B cell (primary cell): ENCODE measurements around the gene ADAP2. TPM values are rescaled to one million over a fixed set of nuclear protein-coding genes. Genes with fewer than 3 reads are reported as not detected.
"Not testable (repeated sequence)": the region's sequence is repeated elsewhere in the genome, so short reads cannot be mapped to it uniquely, and the experiment has no call there.

Source experiments
- ATAC-seq: fragments of 200-7000 bp; cut with Tn5 transposase; one replicate; pipeline ENCODE4 v1.10.0; 2021; ENCODE audit warnings: low read depth, mild to moderate bottlenecking, moderate number of reproducible peaks, moderate library complexity
- CTCF ChIA-PET: fragments of 350-600 bp; sonication (Branson Sonifier 250); formaldehyde crosslinking; loops from one replicate; lab custom pipeline; 2021; ENCODE audit warnings: antibody characterized with exemption, inconsistent platforms; lab: Charles Lee
- POLR2A ChIA-PET: fragments of 350-600 bp; sonication (Branson Sonifier 250); formaldehyde crosslinking; loops from one replicate; lab custom pipeline; 2021; ENCODE audit warnings: antibody characterized with exemption; lab: Charles Lee
- DNase-seq: peaks from one replicate; pipeline ENCODE4 v3.0.0; 2013
- H2AFZ ChIP-seq: 2 replicates; pipeline ENCODE4 v1.6.1; 2012; ENCODE audit warnings: mild to moderate bottlenecking, low read depth, low read length; ENCODE audit not compliant: insufficient read depth, poor library complexity, severe bottlenecking
- H3K27ac ChIP-seq, 2 donors: 1 replicate in 1 of 2; 2 replicates in 1 of 2; pipeline ENCODE4 v1.5.1; 2012 to 2013; ENCODE audit warnings: low read length in 2 of 2, mild to moderate bottlenecking in 2 of 2, moderate library complexity in 1 of 2
- H3K27me3 ChIP-seq, 4 experiments: fragments of 200-600 bp in 1 of 4; sonication (generic) in 1 of 4; replicated peaks in 1 of 4; 1 replicate in 2 of 4; 2 replicates in 2 of 4; pipeline versions ENCODE4 v1.6.1 to v1.7.0; 2013 to 2016; ENCODE audit warnings: low read length in 3 of 4, mild to moderate bottlenecking in 2 of 4, mixed read lengths in 1 of 4, moderate library complexity in 1 of 4; ENCODE audit not compliant: insufficient read depth in 4 of 4, control insufficient read depth in 3 of 4; ENCODE audit errors: control extremely low read depth in 1 of 4
- H3K36me3 ChIP-seq, 2 experiments: replicated peaks in 1 of 2; 1 replicate in 1 of 2; 2 replicates in 1 of 2; pipeline versions ENCODE4 v1.6.1 to v1.7.1; 2013; ENCODE audit warnings: low read length in 1 of 2; ENCODE audit not compliant: insufficient read depth in 2 of 2, control insufficient read depth in 1 of 2; ENCODE audit errors: control extremely low read depth in 1 of 2, extremely low read depth in 1 of 2
- H3K4me1 ChIP-seq, 2 donors: fragments of 200-600 bp in 1 of 2; sonication (generic) in 1 of 2; 1 replicate in 1 of 2; 2 replicates in 1 of 2; pipeline versions ENCODE4 v1.5.1 to v1.6.1; 2013 to 2017; ENCODE audit warnings: low read length in 2 of 2; ENCODE audit not compliant: control insufficient read depth in 2 of 2, insufficient read depth in 2 of 2
- H3K4me2 ChIP-seq: replicated peaks from 2 replicates; pipeline ENCODE3; 2012; ENCODE audit warnings: mild to moderate bottlenecking, low read depth, low read length; ENCODE audit not compliant: poor library complexity, severe bottlenecking
- H3K4me3 ChIP-seq, 5 experiments: fragments of 200-600 bp in 1 of 5; sonication (generic) in 1 of 5; 1 replicate in 3 of 5; 2 replicates in 2 of 5; pipeline versions ENCODE4 v1.5.1 to v1.7.0; 2011 to 2016; ENCODE audit warnings: low read length in 4 of 5, mild to moderate bottlenecking in 4 of 5, low read depth in 2 of 5, control low read depth in 1 of 5, moderate library complexity in 1 of 5; ENCODE audit not compliant: insufficient read depth in 1 of 5; ENCODE audit errors: control extremely low read depth in 1 of 5, extremely low read depth in 1 of 5
- H3K79me2 ChIP-seq: fragments of 200-600 bp; sonication (generic); one replicate; pipeline ENCODE4 v1.6.0; 2016; ENCODE audit warnings: low read length; ENCODE audit not compliant: control insufficient read depth, insufficient read depth
- H3K9ac ChIP-seq: fragments of 200-600 bp; sonication (generic); 2 replicates; pipeline ENCODE4 v1.6.1; 2017; ENCODE audit warnings: mild to moderate bottlenecking, low read length, moderate library complexity
- H3K9me3 ChIP-seq, 3 donors: one replicate each; pipeline versions ENCODE4 v1.6.1 to v1.7.1; 2013; ENCODE audit warnings: low read length in 2 of 3; ENCODE audit not compliant: control insufficient read depth in 2 of 3, insufficient read depth in 1 of 3; ENCODE audit errors: control extremely low read depth in 1 of 3
- H4K20me1 ChIP-seq: 2 replicates; pipeline ENCODE4 v1.6.0; 2012; ENCODE audit warnings: mild to moderate bottlenecking, low read length; ENCODE audit not compliant: insufficient read depth, control insufficient read depth, poor library complexity, severe bottlenecking
- H3K27ac Mint-ChIP-seq: one replicate; pipeline ENCODE4 v1.8.0; 2021; ENCODE audit warnings: mixed read lengths
- H3K27me3 Mint-ChIP-seq: one replicate; pipeline ENCODE4 v1.8.0; 2021; ENCODE audit warnings: mixed read lengths
- H3K4me1 Mint-ChIP-seq: one replicate; pipeline ENCODE4 v1.8.0; 2021; ENCODE audit warnings: mixed read lengths
- H3K4me3 Mint-ChIP-seq: one replicate; pipeline ENCODE4 v1.8.0; 2021; ENCODE audit warnings: mixed read lengths
- H3K9me3 Mint-ChIP-seq: one replicate; pipeline ENCODE4 v1.8.0; 2022; ENCODE audit warnings: mixed read lengths; ENCODE audit not compliant: insufficient read depth
- EZH2 ChIP-seq: IDR thresholded peaks from 2 replicates; pipeline ENCODE4 v1.6.1; 2012; ENCODE audit warnings: borderline replicate concordance, low read depth, mild to moderate bottlenecking, moderate library complexity, low read length; ENCODE audit not compliant: insufficient read depth, poor library complexity, severe bottlenecking
- WGBS: methylation state at CpG from one replicate; pipeline ENCODE4 v1.1.5; 2013; ENCODE audit warnings: missing lambda C conversion rate; ENCODE audit not compliant: insufficient coverage; 5-methylcytosine and 5-hydroxymethylcytosine counted together
- intact Hi-C: fragments of 100-400 bp; cut with micrococcal nuclease; formaldehyde crosslinking; loops from one replicate; pipeline ENCODE4 v1.10.0; 2022
- polyA plus RNA-seq: library from polyadenylated mRNA; depleted of rRNA; stranded (reverse); fragments of >200 nt; gene quantifications from 2 replicates; pipeline ENCODE4 v1.2.3, GENCODE V29; 2012
- total RNA-seq, 2 donors: library from RNA; stranded (reverse); fragments of 120-200 nt in 1 of 2; gene quantifications; 1 replicate in 1 of 2; 2 replicates in 1 of 2; pipeline versions ENCODE4 v1.2.3 to v1.2.4, GENCODE V29; 2013 to 2022
- TF ChIP-seq, protein P1 (sequence below): fragments of 200-600 bp; IDR thresholded peaks from one replicate; pipeline ENCODE4 v1.8.0; 2022; ENCODE audit warnings: antibody characterized with exemption, mild to moderate bottlenecking

Gene ADAP2
- total and polyA plus RNA-seq, 2 donors (not counting 1 experiment from before 2014, with no cell fraction given), result 8.5 to 14.6 TPM

DNA sequence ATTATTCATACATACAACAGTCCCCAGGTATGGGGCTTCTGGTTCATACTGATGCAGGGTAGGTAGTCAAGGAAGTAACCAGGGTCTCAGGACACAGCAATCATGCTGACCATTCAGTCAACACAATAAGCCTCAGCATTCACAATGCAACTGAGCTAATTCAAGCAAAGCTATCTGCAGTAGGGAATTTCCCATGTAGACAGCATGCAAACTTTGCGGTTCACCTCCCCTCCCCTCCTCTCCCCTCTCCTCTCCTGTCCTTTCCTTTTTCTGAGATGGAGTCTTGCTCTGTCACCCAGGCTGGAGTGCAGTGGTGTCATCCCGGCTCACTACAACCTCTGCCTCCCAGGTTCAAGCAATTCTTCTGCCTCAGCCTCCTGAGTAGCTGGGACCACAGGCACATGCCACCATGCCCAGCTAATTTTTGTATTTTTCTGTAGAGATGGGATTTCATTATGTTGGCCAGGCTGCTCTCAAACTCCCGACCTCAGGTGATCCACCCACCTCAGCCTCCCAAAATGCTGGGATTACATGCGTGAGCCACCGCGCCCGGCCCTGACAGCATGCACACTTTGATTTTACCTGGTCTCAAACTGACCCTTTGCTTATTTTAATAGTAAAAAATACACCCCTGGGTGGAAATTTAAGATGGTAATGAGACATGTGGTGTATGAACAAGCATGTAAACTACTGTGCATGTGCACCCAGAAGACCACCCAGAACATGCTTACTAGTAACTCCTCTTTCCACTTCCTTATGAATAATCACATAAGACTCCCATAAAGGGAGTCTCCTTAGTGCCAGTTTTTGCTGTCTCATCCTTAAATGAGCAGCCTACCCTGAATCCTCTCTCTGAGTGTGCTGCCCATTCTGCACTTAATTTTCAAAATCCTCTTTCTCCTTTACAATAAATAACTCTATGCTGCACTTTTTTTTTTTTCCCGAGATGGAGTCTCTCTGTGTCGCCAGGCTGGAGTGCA, 39.8 kb downstream of the ADAP2 start:
- no peaks in the 10 kb centered on the region for H3K9me3 ChIP-seq
- ChIA-PET CTCF (interaction anchor here (0.6 to 6.0 kb wide), 5 partner anchors 8 to 264 kb away, joined by 3 to 45 read pairs (median 3); partner anchors contain the start of gene RNF135), POLR2A (interaction anchor here (0.6 to 1.9 kb wide), 2 partner anchors 9 to 26 kb away, joined by 3 to 9 read pairs; partner anchors contain the start of gene RNF135)
- no peaks in the 10 kb centered on the region for H3K36me3 ChIP-seq
- H3K27me3 ChIP-seq, result no peaks in the 10 kb centered on the region
- peaks cover 59% of the 10 kb centered on the region for H3K4me1 Mint-ChIP-seq
- no peaks in the 10 kb centered on the region for H4K20me1 ChIP-seq
- no peaks in the 10 kb centered on the region for H3K27me3 Mint-ChIP-seq
- H3K79me2 ChIP-seq, result peaks cover 15% of the 10 kb centered on the region
- H3K4me3 Mint-ChIP-seq, result peak overlapping the region; percentile 65
- H3K27ac ChIP-seq, result peak overlapping the region; percentile 57 to 84
- no peak overlapping the region for H2AFZ ChIP-seq
- peak overlapping the region; percentile 10 to 66 (median 38) for H3K4me3 ChIP-seq
- peaks cover 52 to 61% of the 10 kb centered on the region in 2 donors for H3K4me1 ChIP-seq
- intact Hi-C loops, result loop anchor here (5.0 to 10.0 kb wide), 2 partner anchors 133 to 351 kb away; partner anchors contain the start of genes EVI2B and NF1
- H3K9me3 Mint-ChIP-seq, result no peaks in the 10 kb centered on the region
- peak overlapping the region; percentile 64 for H3K9ac ChIP-seq
- DNase-seq, result peak; percentile 84
- peak; percentile 77 for ATAC-seq
- peak overlapping the region; percentile 91 for H3K4me2 ChIP-seq
- peak overlapping the region; percentile 85 for H3K27ac Mint-ChIP-seq
- TF ChIP-seq, protein P1, sequence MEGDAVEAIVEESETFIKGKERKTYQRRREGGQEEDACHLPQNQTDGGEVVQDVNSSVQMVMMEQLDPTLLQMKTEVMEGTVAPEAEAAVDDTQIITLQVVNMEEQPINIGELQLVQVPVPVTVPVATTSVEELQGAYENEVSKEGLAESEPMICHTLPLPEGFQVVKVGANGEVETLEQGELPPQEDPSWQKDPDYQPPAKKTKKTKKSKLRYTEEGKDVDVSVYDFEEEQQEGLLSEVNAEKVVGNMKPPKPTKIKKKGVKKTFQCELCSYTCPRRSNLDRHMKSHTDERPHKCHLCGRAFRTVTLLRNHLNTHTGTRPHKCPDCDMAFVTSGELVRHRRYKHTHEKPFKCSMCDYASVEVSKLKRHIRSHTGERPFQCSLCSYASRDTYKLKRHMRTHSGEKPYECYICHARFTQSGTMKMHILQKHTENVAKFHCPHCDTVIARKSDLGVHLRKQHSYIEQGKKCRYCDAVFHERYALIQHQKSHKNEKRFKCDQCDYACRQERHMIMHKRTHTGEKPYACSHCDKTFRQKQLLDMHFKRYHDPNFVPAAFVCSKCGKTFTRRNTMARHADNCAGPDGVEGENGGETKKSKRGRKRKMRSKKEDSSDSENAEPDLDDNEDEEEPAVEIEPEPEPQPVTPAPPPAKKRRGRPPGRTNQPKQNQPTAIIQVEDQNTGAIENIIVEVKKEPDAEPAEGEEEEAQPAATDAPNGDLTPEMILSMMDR, result no peak
- TF ChIP-seq EZH2, result no peak
- WGBS, result 0% methylated on average over 2 of the region's 9 CpGs

DNA sequence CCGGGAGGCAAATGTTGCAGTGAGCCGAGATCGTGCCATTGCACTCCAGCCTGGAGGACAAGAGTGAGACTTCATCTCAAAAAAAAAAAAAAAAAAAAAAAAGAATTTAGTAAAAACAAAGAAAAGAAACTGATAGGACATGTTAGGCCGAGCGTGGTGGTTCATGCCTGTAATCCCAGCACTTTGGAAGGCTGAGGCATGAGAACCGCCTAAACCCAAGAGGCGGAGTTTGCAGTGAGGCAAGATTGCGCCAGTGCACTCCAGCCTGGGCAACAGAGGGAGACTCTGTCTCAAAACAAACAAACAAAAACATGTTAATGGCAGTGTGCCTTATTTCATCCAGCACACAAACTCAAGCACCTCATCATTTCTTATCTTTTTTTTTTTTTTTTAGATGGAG, 42.6 kb downstream of the ADAP2 start:
- H3K9me3 Mint-ChIP-seq, H3K27ac ChIP-seq, H2AFZ ChIP-seq, H3K27me3 Mint-ChIP-seq, H3K79me2 ChIP-seq, H3K27ac Mint-ChIP-seq, CTCF ChIA-PET, ATAC-seq, H3K9ac ChIP-seq, H3K4me2 ChIP-seq, H3K27me3 ChIP-seq, H3K36me3 ChIP-seq, POLR2A ChIA-PET, DNase-seq, H3K4me3 Mint-ChIP-seq, H3K9me3 ChIP-seq, H3K4me3 ChIP-seq, H4K20me1 ChIP-seq: not testable (repeated sequence)
- 100% methylated on average over 3 of the region's 8 CpGs for WGBS
- peaks cover 37 to 50% of the 10 kb centered on the region in 2 donors for H3K4me1 ChIP-seq
- intact Hi-C loops, result loop anchor here (5.0 to 10.0 kb wide), 2 partner anchors 130 to 348 kb away; partner anchors contain the start of genes EVI2B and NF1
- peaks cover 42% of the 10 kb centered on the region for H3K4me1 Mint-ChIP-seq
